ENCODE results near the gene SRSF10.

Gene SRSF10

GRCh38 chr1:24002695-24003094, 22.6 kb upstream of the SRSF10 start:
- H3F3A ChIP-seq (ENCODE audit: insufficient read depth, low read length) = no peaks in the 10 kb centered on the region
- no peaks in the 10 kb centered on the region for H3K9me3 ChIP-seq (replicated peaks; ENCODE audit: insufficient read depth, low read length)
- no peaks in the 10 kb centered on the region for H3K27me3 ChIP-seq (replicated peaks; ENCODE audit: insufficient read depth, low read length)
- no peak for DNase-seq
- no peak overlapping the region for H2AFZ ChIP-seq (ENCODE audit: low read length)
- TF ChIP-seq EZH2phosphoT487 (IDR thresholded peaks at IDR 0.05; ENCODE audit: low read length) = no peak
- TF ChIP-seq CTCF (IDR thresholded peaks at IDR 0.05; ENCODE audit: low read length) = no peak
- TF ChIP-seq EZH2 (optimal IDR thresholded peaks at IDR 0.05; ENCODE audit: low read depth, low read length) = no peak
- no peak overlapping the region for H3K27ac ChIP-seq (ENCODE audit: low read length)
- H3K9me2 ChIP-seq (replicated peaks; ENCODE audit: insufficient read depth, low read length) = no peaks in the 10 kb centered on the region
- H3K36me3 ChIP-seq (replicated peaks; ENCODE audit: insufficient read depth, low read length) = no peaks in the 10 kb centered on the region
- H3K79me2 ChIP-seq (ENCODE audit: low read length) = no peaks in the 10 kb centered on the region
- H3K4me1 ChIP-seq (ENCODE audit: low read length) = no peaks in the 10 kb centered on the region
- H3K9ac ChIP-seq (ENCODE audit: low read length) = no peak overlapping the region
- no peak overlapping the region for H3K4me3 ChIP-seq (ENCODE audit: low read length)
- no peak overlapping the region for H3K4me2 ChIP-seq (ENCODE audit: low read depth, low read length)
- no peaks in the 10 kb centered on the region for H4K20me1 ChIP-seq (ENCODE audit: insufficient read depth, low read length)

- H3K36me3 ChIP-seq (replicated peaks; ENCODE audit: insufficient read depth, low read length) = no peaks in the 10 kb centered on the region
- TF ChIP-seq CTCF (IDR thresholded peaks at IDR 0.05; ENCODE audit: low read length) (no peak), EZH2 (optimal IDR thresholded peaks at IDR 0.05; ENCODE audit: low read depth, low read length) (no peak), EZH2phosphoT487 (IDR thresholded peaks at IDR 0.05; ENCODE audit: low read length) (no peak)
- no peak overlapping the region for H3K4me3 ChIP-seq (ENCODE audit: low read length)
- H4K20me1 ChIP-seq (ENCODE audit: insufficient read depth, low read length) = no peaks in the 10 kb centered on the region
- H3K4me2 ChIP-seq (ENCODE audit: low read depth, low read length) = no peak overlapping the region
- no peaks in the 10 kb centered on the region for H3K79me2 ChIP-seq (ENCODE audit: low read length)
- DNase-seq = no peak
- H3K4me1 ChIP-seq (ENCODE audit: low read length) = no peaks in the 10 kb centered on the region
- H3F3A ChIP-seq (ENCODE audit: insufficient read depth, low read length) = no peaks in the 10 kb centered on the region
- no peaks in the 10 kb centered on the region for H3K9me3 ChIP-seq (replicated peaks; ENCODE audit: insufficient read depth, low read length)
- no peak overlapping the region for H3K9ac ChIP-seq (ENCODE audit: low read length)
- H3K27me3 ChIP-seq (replicated peaks; ENCODE audit: insufficient read depth, low read length) = no peaks in the 10 kb centered on the region
- no peak overlapping the region for H3K27ac ChIP-seq (ENCODE audit: low read length)
- H3K9me2 ChIP-seq (replicated peaks; ENCODE audit: insufficient read depth, low read length) = no peaks in the 10 kb centered on the region
- H2AFZ ChIP-seq (ENCODE audit: low read length) = no peak overlapping the region
Observed at GRCh38 chr1:23999156-23999671, 19.1 kb upstream of the SRSF10 start.

DNA sequence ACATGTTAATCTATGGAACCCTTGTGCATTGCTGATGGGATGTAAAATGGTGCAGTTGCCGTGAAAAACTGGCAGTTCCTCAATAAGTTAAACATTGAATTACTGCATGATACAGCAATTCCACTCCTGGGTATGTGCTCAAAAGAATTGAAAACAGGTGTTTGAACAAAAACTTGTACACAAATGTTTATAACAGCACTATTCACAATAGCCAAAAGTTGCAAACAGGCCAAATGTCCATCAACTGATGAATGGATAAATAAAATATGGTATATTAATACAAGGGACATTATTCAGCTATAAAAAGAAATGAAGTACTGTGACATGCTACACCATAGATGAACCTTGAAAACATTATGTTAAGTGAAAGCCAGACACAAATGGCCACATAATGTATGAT, 17.7 kb upstream of the SRSF10 start:
- H3K36me3 ChIP-seq (replicated peaks; ENCODE audit: insufficient read depth, low read length) = no peaks in the 10 kb centered on the region
- no peaks in the 10 kb centered on the region for H3K9me3 ChIP-seq (replicated peaks; ENCODE audit: insufficient read depth, low read length)
- no peaks in the 10 kb centered on the region for H3F3A ChIP-seq (ENCODE audit: insufficient read depth, low read length)
- H3K9ac ChIP-seq (ENCODE audit: low read length) = no peak overlapping the region
- no peaks in the 10 kb centered on the region for H3K9me2 ChIP-seq (replicated peaks; ENCODE audit: insufficient read depth, low read length)
- H3K4me2 ChIP-seq (ENCODE audit: low read depth, low read length) = no peak overlapping the region
- no peaks in the 10 kb centered on the region for H3K79me2 ChIP-seq (ENCODE audit: low read length)
- no peak for DNase-seq
- no peak overlapping the region for H2AFZ ChIP-seq (ENCODE audit: low read length)
- no peaks in the 10 kb centered on the region for H3K27me3 ChIP-seq (replicated peaks; ENCODE audit: insufficient read depth, low read length)
- H4K20me1 ChIP-seq (ENCODE audit: insufficient read depth, low read length) = no peaks in the 10 kb centered on the region
- TF ChIP-seq EZH2 (optimal IDR thresholded peaks at IDR 0.05; ENCODE audit: low read depth, low read length) (no peak), EZH2phosphoT487 (IDR thresholded peaks at IDR 0.05; ENCODE audit: low read length) (no peak), CTCF (IDR thresholded peaks at IDR 0.05; ENCODE audit: low read length) (no peak)
- no peaks in the 10 kb centered on the region for H3K4me1 ChIP-seq (ENCODE audit: low read length)
- H3K27ac ChIP-seq (ENCODE audit: low read length) = no peak overlapping the region
- no peak overlapping the region for H3K4me3 ChIP-seq (ENCODE audit: low read length)

Data from MM.1S (cell line).